B cell (primary cell): ENCODE data around the gene ARHGAP1.

ENCODE experiments used
- CTCF ChIP-seq: fragments of 200-600 bp; IDR thresholded peaks from one replicate; pipeline ENCODE4 v1.8.0; 2022; ENCODE audit warnings: antibody characterized with exemption, mild to moderate bottlenecking
- EZH2 ChIP-seq: IDR thresholded peaks from 2 replicates; pipeline ENCODE4 v1.6.1; 2012; ENCODE audit warnings: borderline replicate concordance, low read depth, mild to moderate bottlenecking, moderate library complexity, low read length; ENCODE audit not compliant: insufficient read depth, poor library complexity, severe bottlenecking

DNA sequence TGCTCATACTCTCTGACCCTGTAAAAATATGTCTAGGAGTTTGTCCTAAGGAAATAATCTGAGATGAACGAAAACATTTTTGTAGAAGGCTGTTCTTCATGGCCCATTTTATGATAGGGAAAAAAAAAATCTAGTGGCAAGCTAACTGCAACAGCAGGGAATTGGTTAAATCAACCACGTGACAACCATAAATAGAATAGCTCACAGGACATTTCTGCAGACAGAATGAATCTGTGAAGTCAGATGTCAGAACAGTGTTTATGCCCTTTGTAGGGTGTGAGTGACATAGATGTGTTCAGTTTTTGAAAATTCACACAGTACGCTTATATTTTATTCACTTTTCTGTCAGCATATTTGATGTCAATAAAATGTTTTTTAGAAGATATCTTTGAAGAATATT, 16.1 kb downstream of the ARHGAP1 start:
- TF ChIP-seq CTCF: no peak
- TF ChIP-seq EZH2: no peak
